Kidney epithelial cell (primary cell): Measurements from ENCODE around the gene EML1. TPM values are rescaled to one million over a fixed set of nuclear protein-coding genes. Genes with fewer than 3 reads are reported as not detected.

ENCODE experiments used
- DNase-seq: peaks from one replicate; pipeline ENCODE4 v3.0.0-alpha.2; 2010; ENCODE audit warnings: low read depth
- H3K27me3 ChIP-seq: 2 replicates; pipeline ENCODE4 v1.6.0; 2011; ENCODE audit warnings: low read length; ENCODE audit not compliant: control insufficient read depth, insufficient read depth
- H3K36me3 ChIP-seq: 2 replicates; pipeline ENCODE4 v1.5.1; 2011; ENCODE audit warnings: low read length; ENCODE audit not compliant: control insufficient read depth, insufficient read depth
- H3K4me3 ChIP-seq: 2 replicates; pipeline ENCODE4 v1.5.1; 2011; ENCODE audit warnings: low read depth, mild to moderate bottlenecking, control low read depth, low read length
- total RNA-seq: library from RNA; depleted of rRNA; stranded (reverse); fragments of >200 nt; gene quantifications from 2 replicates; pipeline ENCODE4 v1.2.3, GENCODE V29; 2015
- TF ChIP-seq, protein P1 (sequence below): IDR thresholded peaks from 2 replicates; pipeline ENCODE4 v1.5.1; 2011; ENCODE audit warnings: mild to moderate bottlenecking, moderate library complexity, low read length, control low read depth, inconsistent platforms; ENCODE audit not compliant: insufficient read depth, poor library complexity, severe bottlenecking

Gene EML1
- total RNA-seq, 1 donor from 2014 or later = 11.6 TPM

DNA sequence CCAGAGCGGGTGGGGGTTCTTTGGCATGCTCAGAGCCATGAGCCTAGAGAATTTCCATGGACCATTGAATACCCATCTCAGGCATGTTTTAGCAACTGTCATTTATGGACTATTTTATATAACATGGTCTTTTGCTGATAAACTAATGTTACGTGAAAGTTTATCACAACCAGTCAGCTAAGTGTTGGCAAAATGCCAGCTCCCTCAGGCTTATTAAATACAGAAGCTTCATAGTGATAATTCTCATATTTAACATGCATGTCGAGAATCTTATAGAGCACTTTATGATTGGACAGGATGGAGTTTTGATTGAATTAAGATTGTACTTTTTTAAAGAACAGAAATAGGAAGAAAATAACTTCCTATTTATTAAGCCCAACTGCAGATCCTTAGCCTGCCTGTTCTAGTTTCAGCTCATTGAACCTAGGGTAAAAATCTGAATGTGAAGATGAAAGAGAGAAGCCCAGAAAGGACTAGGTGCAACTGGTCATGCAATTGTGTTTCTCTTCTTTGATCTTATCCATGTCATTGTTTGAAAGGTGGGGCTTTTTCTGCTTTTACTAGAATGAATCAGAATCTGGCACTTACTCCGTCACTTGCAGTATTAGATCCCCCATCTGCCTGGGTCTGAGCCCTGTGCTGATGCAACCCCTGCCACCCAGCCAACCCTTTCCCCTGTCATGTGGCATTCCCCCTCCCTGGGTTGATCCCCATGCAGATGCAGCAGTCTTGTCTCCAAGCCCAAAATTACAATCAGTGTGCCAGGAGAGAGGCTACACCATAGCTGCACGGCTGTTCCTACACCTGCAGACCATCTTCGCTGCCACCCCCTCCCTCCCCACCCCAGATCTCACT is 137.4 kb downstream of the EML1 start:
- Histone ChIP-seq H3K27me3 (no peaks in the 10 kb centered on the region), H3K4me3 (no peak overlapping the region), H3K36me3 (no peaks in the 10 kb centered on the region)
- DNase-seq = no peak
- TF ChIP-seq, protein P1, sequence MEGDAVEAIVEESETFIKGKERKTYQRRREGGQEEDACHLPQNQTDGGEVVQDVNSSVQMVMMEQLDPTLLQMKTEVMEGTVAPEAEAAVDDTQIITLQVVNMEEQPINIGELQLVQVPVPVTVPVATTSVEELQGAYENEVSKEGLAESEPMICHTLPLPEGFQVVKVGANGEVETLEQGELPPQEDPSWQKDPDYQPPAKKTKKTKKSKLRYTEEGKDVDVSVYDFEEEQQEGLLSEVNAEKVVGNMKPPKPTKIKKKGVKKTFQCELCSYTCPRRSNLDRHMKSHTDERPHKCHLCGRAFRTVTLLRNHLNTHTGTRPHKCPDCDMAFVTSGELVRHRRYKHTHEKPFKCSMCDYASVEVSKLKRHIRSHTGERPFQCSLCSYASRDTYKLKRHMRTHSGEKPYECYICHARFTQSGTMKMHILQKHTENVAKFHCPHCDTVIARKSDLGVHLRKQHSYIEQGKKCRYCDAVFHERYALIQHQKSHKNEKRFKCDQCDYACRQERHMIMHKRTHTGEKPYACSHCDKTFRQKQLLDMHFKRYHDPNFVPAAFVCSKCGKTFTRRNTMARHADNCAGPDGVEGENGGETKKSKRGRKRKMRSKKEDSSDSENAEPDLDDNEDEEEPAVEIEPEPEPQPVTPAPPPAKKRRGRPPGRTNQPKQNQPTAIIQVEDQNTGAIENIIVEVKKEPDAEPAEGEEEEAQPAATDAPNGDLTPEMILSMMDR = no peak

DNA sequence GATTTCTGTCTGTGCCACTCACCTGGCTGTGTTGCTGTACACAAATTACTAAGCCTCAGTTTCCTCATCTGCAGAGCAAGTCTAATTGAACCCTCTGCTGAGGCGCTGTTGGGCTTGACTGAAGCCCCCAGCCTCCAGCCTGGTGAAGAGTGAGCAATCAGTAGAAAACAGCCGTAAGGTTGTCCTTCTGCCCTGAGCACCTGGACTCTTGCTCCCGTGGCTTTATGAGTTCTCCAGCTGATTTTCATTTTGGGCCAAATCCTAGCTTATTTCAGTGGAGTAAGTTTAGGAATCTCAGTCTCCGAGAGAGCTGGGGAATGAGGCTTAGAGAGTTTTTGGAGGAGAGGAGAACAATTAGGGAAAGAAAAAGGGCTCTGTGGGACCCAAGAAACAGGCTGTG is 138.1 kb downstream of the EML1 start:
- H3K36me3 ChIP-seq = no peaks in the 10 kb centered on the region
- H3K27me3 ChIP-seq = no peaks in the 10 kb centered on the region
- no peak overlapping the region for H3K4me3 ChIP-seq
- TF ChIP-seq, protein P1 = no peak
- DNase-seq = no peak

DNA sequence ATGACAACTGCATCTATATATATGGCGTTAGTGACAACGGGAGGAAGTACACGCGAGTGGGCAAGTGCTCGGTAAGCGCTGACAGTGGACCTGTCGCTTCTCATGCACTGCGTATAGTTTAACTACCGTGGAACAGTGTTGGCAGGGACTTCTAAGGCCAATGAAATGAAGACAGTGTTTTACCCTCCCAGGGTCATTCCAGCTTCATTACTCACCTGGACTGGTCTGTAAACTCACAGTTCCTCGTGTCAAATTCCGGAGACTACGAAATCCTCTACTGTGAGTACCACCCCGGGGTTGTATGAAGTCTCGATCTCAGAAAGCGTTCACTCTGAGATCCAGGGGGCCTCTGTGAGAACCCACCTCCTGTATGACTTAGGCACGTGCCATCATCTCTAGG is 142.8 kb downstream of the EML1 start:
- Histone ChIP-seq H3K4me3 (no peak overlapping the region), H3K27me3 (no peaks in the 10 kb centered on the region), H3K36me3 (no peaks in the 10 kb centered on the region)
- DNase-seq = no peak
- TF ChIP-seq, protein P1 = no peak

DNA sequence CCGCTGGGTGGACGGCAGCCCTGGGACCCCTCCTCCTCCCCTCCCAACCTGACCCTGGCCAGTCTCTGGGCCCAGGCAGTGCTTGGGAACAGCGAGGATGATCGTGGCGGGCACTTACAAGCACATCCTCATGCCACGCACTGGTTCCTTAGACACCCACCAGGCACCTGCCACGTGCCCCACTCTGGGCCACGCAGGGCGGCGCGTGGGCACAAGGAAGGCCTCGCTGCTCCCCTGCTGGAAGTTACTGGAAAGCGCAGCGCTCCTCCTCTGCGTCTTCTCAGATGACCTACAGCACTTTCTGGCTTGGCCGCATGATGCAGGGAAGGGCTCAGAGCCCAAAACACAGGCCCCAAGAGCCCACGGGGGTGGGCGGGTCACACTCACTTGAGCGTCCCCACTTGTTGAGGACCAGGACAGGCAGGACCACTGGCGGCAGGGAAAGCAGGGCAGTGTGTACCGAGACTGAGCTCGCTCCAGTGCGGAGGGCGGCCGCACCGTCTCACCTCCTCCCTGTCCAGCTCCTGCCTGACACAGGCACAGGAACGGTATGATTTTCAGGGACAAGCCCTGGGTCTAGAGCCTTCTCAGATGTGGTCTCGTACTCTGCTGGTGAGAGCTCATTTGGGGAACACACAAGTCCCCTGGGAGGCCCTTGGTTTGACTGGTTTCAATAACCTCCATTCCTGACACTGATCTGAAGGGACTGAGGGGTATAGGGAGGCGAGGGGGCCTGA is 143.7 kb downstream of the EML1 start:
- TF ChIP-seq, protein P1 = no peak
- Histone ChIP-seq H3K36me3 (no peaks in the 10 kb centered on the region), H3K4me3 (no peak overlapping the region), H3K27me3 (no peaks in the 10 kb centered on the region)
- no peak for DNase-seq

DNA sequence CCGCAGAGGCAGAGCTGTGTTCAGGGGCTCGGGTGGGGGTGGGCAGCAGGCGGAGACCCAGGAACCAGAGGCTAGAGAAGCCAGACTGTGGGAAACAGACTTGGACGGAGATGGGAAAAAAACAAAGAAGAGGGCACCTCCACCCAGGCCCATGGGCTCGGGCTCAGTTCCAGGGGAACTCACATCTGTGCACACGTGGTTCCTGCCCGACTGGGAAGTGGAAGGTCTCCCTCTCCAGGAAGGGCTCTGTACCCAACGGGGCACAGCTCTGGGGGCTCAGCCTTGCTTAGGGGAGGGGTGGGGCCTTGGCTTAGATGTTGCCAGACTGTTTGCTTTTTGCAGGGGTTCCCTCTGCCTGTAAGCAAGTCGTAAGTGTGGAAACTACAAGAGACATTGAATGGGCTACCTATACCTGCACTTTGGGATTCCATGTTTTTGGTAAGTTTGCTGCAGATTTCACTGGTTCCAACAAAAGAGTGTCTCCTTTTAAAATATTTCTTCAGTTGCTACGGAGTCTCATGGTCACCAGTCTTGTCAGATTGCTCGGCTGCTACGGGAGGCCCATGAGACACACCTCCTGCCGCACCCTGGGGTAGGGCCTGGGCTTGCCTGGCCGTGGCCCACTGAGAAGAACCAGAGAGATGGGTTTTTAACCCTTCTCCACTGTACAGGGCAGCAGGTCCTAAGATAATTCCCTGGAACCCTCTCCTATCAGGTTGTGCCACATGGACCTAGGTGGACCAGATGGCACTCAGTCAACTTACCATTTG is 144.4 kb downstream of the EML1 start:
- H3K4me3 ChIP-seq = no peak overlapping the region
- H3K36me3 ChIP-seq = no peaks in the 10 kb centered on the region
- TF ChIP-seq, protein P1 = no peak
- DNase-seq = no peak
- no peaks in the 10 kb centered on the region for H3K27me3 ChIP-seq
